ENCODE data around the gene BBS7.

Gene BBS7

DNA sequence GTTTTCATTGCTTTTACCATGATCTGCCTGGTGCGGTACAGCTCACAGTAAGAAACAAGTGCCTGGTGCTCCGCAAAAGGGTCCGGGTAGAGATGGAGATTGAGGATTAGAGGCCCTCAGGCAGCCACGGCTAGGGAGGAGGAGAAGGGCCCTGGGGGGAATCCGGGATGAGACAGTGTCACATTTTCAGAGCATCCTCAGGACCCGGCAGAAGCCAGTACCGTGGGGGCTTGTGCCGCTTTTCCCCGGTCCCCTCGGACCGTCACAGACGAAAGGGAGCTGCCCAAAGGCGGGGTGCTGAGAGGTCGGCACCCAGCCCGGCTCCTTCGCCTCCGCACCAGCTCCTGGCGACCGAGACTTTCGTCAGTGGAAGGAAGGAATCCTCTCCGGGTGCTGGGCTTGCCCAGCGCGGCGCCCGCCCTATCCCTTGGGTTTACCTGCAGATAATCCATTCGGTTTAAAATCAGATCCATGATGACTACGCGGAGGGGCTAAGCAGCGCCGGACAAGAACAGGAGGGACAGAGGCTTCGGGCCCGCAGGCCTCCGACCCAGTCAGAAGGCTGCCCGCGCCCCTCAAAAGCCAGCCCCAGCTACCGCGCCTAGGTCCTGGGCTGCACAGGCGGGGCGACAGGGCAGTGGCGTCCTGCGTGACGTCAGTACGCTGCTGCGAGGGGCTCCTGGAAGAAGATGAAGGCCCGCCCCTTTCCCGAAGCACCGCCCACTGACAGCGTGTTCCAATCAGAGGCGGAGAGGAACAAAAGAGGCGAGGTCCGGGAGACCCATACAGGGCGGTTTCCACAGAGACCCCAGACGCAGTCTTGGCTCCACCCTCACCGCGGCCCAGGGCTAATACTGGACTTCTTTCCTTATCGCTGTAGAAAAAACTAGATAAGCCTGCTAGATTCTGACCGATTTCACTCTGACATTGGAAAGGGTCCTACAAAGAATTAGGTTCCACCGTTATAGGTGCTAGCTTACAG is at the start of gene BBS7:
Gene BBS7, minus strand, starts transcription at position 634 of the 982 bp plus-strand sequence. Its CDS starts 161 bp downstream, at position 473.
- TF ChIP-seq GATA2 (IDR thresholded peaks at IDR 0.05; ENCODE audit: low read depth, low read length) (no peak), GATA3 (IDR thresholded peaks at IDR 0.05; ENCODE audit: low read depth, low read length) (no peak)

GRCh38 chr4:121913667-121914066 is 43.4 kb upstream of the BBS7 start:
- TF ChIP-seq GATA3 (IDR thresholded peaks at IDR 0.05; ENCODE audit: low read depth, low read length), result no peak
- no peak for TF ChIP-seq GATA2 (IDR thresholded peaks at IDR 0.05; ENCODE audit: low read depth, low read length)

DNA sequence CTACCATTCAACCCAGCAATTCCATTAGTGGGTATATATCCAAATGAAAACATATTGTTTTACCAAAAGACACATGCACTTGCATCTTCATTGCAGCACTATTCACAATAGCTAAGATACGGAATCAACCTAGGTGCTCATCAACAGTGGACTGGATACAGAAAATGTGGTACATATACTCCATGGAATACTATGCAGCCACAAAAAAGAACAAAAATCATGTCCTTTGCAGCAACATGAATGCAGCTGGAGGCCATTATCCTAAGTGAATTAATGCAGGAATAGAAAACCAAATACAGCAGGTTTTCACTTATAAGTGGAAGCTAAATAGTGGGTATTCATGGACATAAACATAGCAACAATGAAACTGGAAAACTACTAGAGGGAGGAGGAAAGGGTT is 38.1 kb upstream of the BBS7 start:
- TF ChIP-seq GATA3 (IDR thresholded peaks at IDR 0.05; ENCODE audit: low read depth, low read length) (no peak), GATA2 (IDR thresholded peaks at IDR 0.05; ENCODE audit: low read depth, low read length) (no peak)

DNA sequence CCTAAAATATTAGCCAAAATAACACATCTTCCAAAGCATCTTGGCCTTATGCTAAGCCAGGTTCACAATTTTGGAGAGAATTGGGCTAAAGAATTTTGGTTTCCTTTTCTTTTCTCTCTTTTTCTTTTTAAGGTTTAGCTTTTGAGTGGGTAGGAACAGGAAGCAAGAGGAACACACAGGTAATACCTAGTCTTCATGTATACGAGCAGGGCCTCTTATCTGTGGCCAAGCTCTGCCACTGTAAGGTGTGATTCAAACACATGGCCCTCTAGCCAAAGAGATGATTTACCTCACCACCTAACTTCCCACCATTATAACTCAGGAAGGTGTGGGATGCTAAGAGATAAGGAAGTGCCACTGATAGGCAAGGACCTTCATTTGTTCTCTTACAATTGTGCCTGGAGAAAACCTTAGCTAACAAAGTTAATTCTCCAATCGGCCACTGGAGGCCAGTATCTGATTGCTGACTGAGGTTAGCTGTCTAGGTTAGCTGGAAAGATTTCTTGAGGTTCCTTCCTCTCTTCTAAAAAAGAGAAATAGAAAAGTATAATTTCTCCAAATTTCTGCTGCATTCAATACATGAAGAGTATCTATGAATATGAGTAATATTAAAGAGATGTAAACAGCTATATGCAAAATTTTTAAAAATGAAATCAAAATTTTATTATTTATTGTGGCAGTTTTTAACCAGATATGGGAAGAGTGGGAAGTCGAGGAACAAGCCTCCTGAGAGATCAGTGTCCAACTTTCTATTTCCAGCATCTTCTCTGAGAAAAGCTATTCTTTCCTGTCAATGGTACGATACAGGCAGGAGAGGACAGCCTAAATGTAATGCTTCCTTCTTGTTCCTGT is 30.1 kb upstream of the BBS7 start:
- no peak for TF ChIP-seq GATA2 (IDR thresholded peaks at IDR 0.05; ENCODE audit: low read depth, low read length)
- TF ChIP-seq GATA3 (IDR thresholded peaks at IDR 0.05; ENCODE audit: low read depth, low read length), result no peak

DNA sequence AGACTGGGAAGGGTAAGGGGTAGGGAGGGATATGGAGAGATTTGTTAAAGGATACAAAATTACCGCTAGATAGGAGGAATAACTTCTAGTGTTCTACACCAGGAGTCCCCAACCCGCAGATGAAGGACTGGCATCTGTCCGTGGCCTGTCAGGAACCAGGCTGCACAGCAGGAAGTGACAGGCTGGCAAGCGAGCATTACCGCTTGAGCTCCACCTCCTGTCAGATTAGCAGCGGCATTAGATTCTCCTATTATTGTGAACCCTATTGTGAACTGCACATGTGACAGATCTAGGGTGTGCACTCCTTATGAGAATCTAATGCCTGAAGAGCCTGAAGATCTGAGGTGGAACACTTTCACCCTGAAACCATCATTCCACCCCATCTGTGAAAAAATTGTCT is 27.9 kb upstream of the BBS7 start:
- TF ChIP-seq GATA3 (IDR thresholded peaks at IDR 0.05; ENCODE audit: low read depth, low read length), result no peak
- TF ChIP-seq GATA2 (IDR thresholded peaks at IDR 0.05; ENCODE audit: low read depth, low read length), result no peak

DNA sequence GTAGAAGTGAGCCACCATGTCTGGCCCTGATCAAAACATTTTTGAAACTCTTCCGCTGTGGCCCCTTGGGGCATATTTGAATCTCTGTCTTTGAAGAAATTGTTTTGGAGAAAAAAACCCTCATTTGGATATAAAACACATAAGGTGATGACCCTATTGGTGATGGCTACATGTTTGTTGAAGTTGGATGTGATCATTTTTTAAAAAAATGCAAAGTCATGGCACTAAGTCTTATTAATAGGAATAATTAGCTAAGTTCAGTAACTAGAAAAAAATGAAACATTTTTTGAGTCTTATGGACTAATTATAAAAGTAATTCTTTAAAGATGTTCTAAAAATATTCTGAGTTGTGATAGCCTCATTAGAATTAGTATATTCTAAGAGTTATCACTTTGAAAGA is 17.9 kb upstream of the BBS7 start:
- TF ChIP-seq GATA2 (IDR thresholded peaks at IDR 0.05; ENCODE audit: low read depth, low read length), result no peak
- TF ChIP-seq GATA3 (IDR thresholded peaks at IDR 0.05; ENCODE audit: low read depth, low read length), result no peak

DNA sequence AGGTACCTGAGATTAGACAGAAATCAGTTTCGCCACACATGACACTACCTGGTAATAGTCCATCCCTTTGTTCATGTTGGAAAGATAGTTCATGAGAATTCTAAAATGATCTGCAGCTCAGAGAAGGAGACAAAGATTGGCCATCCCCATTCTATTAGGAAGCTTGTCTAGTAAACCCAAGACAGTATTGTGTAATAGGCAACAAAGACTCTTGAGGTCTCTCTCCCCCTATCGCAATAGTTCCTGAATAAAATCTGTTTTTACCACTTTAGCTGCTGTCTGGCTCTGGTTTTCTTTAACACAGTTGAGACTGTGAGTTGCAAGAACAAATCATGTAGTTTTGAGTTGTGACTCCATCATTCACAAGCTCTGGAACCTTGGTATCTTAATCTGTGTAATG is 14.8 kb upstream of the BBS7 start:
- TF ChIP-seq GATA2 (IDR thresholded peaks at IDR 0.05; ENCODE audit: low read depth, low read length) (no peak), GATA3 (IDR thresholded peaks at IDR 0.05; ENCODE audit: low read depth, low read length) (no peak)

DNA sequence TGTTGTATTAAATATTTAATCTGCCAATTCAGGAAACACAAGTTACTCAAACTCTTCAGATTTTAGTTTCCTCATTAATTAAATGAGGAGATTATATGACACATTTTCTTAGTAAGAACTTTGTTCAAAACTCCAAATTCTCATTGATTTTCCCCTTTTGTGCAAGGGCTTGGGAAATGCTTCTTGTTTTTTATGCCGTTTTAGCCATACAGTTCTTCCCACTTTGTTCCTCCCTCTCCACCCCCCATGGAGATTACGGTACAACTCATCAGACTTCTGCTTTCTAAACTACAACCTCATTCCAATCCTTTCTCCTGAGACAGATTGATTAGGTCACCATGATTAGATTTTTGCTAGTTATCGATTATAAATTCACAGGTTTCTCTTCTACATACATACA is 10.9 kb upstream of the BBS7 start:
- no peak for TF ChIP-seq GATA2 (IDR thresholded peaks at IDR 0.05; ENCODE audit: low read depth, low read length)
- TF ChIP-seq GATA3 (IDR thresholded peaks at IDR 0.05; ENCODE audit: low read depth, low read length), result no peak

GRCh38 chr4:121879135-121879534 is 8.9 kb upstream of the BBS7 start:
- TF ChIP-seq GATA3 (IDR thresholded peaks at IDR 0.05; ENCODE audit: low read depth, low read length) (no peak), GATA2 (IDR thresholded peaks at IDR 0.05; ENCODE audit: low read depth, low read length) (no peak)

GRCh38 chr4:121877041-121877773 is 6.9 kb upstream of the BBS7 start:
- TF ChIP-seq GATA2 (IDR thresholded peaks at IDR 0.05; ENCODE audit: low read depth, low read length), result no peak
- TF ChIP-seq GATA3 (IDR thresholded peaks at IDR 0.05; ENCODE audit: low read depth, low read length), result no peak

DNA sequence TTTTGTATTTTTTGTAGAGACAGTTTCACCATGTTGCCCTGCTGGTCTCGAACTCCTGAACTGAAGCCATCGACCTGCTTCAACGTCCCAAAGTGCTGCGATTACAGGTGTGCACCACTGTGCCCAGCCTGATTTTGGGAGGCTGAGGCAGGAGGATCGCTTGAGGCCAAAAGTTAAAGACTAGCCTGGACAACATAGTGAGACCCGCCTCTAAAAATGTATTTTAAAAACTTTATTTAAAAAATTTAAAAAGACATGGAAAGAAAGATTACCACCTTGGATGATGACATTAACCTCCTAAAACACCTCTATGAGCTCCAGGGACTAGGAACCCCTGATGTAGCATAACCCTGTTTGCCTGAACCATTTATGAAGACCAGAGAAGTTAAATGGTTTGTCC is 5.8 kb upstream of the BBS7 start:
- no peak for TF ChIP-seq GATA2 (IDR thresholded peaks at IDR 0.05; ENCODE audit: low read depth, low read length)
- TF ChIP-seq GATA3 (IDR thresholded peaks at IDR 0.05; ENCODE audit: low read depth, low read length), result no peak

- TF ChIP-seq GATA2 (IDR thresholded peaks at IDR 0.05; ENCODE audit: low read depth, low read length), result no peak
- no peak for TF ChIP-seq GATA3 (IDR thresholded peaks at IDR 0.05; ENCODE audit: low read depth, low read length)
These were observed 5.4 kb upstream of the BBS7 start for GRCh38 chr4:121875652-121876051.

DNA sequence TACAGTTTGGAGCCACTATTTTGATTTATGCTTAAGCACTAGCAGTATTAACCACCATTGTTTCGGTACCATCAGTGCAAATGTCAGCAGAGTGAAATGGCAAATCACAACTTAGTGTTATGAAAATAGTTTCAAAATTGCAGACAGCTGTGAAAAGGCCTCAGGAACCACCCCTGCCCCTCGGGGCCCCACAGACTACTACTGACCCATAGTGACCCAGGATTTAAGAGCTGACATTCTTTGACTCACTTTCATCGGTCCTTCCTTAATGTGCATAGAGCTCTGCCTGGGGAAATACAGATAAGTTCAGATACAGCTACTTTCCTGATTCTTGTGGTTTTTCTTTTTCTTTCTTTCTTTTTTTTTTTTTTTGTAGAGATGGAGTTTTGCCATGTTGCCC is 3.3 kb upstream of the BBS7 start:
- TF ChIP-seq GATA2 (IDR thresholded peaks at IDR 0.05; ENCODE audit: low read depth, low read length), result no peak
- TF ChIP-seq GATA3 (IDR thresholded peaks at IDR 0.05; ENCODE audit: low read depth, low read length), result no peak

GRCh38 chr4:121863799-121864198 is 6.5 kb downstream of the BBS7 start:
- TF ChIP-seq GATA2 (IDR thresholded peaks at IDR 0.05; ENCODE audit: low read depth, low read length), result no peak
- TF ChIP-seq GATA3 (IDR thresholded peaks at IDR 0.05; ENCODE audit: low read depth, low read length), result no peak

All from SH-SY5Y (cell line).